Measurements from ENCODE around the gene RPP25L.

RPP25L gene

DNA sequence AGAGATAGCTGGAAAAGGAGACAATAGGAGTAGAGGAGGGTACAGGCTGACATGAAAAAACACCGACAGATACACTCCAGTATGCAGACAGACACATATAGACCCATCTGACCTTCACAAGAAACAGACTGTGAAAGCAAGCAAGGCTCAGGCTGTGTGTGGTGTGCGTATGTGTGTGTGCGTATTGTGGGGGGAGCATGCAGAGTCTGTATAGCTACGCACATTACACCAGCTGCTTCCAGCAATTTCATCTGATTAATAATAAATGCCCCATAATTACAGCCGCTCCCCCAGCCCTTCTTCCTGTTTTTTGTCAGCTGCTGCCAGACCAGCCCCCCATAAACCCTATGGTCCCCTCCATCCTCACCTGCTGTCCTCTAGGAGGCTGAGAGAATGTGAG is 29.1 kb downstream of the RPP25L start:
- no peak for DNase-seq

DNA sequence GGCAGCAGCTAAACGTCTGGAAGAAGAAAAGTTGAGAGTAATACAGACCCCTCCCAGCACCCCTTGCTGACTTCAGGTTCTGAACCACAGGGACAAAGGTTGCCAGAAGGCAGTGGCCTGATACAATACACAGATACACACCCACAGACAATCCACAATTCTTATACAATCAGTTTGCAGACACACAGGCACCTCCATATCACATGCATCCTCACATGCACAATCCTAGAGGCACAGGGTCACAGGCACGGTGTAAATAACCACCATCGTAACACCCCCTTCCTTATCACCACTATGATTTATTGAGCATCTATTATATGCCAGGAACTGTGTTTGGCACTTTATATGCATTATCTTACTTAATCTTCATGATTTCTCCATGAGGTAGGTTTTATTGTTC is 30.6 kb downstream of the RPP25L start:
- no peak for DNase-seq

DNA sequence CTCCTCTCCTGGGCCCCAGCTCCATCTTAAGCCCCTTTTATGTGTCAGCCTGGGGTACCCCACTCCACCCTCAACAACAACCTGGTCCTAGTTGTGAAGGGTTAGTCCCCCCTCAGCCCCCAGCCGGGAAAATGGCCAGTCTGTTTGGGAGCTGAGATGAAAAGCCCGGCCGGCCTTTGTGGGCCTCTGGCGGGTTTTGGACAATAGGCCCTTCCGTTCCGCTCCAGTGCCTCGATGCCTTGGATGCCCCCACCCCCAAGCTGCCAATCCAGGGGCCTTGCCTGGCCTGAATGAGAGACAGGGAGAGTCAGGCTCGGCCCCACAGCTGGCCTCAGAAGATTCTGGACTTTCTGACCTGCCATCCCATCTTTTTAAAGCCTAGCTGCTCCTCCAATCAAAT is 31.5 kb downstream of the RPP25L start:
- DNase-seq = no peak

DNA sequence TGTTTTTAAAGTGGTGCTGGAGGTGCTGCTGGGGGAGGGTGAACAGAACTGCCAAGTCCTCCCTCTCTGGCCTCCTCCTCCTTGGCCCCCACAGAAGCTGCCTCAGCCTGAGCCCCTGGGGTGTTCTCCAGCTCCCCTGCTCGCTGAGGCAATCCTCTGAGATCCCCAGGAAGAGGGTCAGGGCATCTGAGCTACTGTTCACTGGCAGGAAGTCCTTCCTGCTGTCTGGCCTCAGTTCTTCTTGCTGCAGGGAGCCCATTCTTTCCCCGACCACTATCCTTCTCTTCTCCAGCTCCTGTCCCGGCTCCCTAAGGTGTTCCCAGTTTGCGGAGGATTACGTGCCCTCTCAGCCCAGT is 32.1 kb downstream of the RPP25L start:
- no peak for DNase-seq

DNA sequence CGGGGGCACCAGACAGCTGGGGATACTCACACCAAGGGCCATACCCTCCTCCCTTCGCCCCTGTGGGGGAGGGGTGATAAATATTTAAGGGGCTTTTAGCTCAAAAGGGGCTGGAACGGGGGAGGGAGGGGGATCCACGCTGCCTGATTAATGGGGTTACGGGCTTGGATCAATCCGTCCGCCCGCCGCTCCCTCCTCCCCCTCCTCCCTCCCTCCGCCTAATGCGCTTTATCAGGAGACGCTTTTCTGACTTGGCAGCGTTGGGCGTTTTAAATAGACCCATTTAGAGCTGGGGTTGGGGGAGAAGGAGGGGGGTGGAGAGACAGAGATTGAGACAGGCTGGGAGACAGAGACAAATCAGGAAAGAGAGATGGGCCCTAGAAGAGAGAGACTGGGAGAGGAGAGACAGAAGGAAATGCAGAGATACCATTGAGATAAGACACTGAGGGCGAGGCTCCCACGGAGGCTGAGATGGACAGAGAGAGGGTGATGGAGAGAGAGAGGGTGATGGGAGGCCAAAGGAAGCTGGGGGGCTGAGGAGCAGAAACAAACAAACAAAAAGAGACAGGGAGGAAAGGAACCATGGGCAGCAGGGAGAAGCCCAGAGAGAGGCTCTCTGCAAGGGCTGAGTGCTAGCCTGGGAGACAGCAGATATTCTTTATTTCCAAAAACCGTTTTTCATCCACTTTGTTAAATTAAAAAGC is 32.6 kb downstream of the RPP25L start:
- DNase-seq = no peak

DNA sequence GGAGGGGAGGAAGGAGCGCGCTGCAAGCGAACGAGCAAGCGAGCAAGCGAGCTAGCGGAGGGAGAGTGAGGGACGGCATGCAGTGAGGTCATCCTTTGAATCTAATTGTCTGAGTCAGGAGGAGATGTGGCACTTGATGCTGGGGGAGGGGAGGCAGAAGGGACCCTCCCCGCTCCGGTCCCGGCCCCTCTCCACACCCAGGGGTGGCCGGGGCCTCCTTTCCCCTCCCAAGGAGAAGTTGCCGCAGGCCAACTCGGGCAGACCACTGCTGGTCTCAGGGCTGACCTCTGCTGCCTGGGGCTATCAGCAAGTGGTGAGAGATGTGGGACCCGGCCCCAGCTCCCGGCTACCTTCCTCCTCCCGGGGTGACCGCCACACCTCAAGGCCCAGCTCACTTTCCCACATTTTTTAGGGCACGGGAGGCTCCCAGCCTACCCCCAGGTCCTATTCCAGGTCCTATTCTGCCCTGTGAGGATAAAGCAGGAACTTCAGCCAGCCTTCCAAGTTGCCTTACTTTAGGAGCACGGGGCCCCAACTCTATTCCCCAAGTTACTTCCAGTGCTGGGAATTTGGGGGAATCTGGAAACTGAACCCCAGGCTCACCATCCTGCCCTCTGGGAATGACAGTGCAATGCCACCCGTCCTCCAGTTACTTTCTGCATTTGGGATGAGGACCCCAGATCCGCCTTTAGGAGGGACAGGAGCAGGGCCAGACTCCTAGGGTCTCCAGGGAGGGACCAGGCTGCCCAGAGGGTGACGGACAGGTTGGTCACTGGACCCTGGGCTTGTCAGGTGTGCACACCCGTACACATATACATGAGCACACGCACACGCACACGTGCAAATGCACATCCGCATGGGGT is 33.4 kb downstream of the RPP25L start:
- DNase-seq = no peak

DNA sequence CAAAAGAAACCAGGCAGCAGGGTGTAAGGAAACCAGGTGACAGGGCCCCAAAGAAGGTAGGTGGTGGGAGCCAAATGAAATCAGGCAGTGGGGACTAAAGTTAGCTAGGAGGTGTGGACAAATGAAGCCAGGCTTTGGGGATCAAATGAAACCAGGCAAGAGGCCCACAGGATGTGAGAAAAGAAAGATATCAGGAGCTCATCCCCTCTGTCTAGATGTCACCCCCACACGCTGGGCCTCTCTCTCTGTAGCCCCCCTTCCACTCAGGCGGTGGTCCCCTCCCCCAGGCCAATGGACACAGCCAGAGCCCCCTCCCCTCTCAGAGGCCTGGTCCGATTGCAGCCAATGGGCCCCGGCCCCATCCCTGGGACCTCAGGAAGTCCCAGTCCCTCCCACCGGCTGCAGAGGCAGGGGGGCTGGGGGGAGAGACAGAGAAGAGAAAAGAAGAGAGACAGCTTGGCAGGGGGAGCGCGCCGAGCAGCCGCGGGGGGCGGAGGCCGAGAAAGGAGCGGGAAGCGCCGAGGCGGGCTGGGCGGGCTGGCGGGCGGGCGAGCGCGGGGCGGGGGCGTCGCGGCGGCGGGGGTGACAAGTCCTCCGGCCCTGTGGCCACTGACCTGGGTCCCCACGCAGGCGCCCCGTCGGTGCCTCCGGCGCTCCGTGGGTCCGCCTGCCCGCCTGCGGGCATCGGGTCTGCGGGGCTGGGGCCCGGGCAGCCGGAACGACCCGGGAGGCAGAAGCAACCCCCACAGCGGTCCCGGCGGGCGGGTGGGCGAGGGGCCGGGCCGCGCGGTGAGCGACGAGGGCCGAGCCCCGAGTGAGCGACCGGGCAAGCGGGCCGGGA is 34.3 kb downstream of the RPP25L start:
- no peak for DNase-seq

DNA sequence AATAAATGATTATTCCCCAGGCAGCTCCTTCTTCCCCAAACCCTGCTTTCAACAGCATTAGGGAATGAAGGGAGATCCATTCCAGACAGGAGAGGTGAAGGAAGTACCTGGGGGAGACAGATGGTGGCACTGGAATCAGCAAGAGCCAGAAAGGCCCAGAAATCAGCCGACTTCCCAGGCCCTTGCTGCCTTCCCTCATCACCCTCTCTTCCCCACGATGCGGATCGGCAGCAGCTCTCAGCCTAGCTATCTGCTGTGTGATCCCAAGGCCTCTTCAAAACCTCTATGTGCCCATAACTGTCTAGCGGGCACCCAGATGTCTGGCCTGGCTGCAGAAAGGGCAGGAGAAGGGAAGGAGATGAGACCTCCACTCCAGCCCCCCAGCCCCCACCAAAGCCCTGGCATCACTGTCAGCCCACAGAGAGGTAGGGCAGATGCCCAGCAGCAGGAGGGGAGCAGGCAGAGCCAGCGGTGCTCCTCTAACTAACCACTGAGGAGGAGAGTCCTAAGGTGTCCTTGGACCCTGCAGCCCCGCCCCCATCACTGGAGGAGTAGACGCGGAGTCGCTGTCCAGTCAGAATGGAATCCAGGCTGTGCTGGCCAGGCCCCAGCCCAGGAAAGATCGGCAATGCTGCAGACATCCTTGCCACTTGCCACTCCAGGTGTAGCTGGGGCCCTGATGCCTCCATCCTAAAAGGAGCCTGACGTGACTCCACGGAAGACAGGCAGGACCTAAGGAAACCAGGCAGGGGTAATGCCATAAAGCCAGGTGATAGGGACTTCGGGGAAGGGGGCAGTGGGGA is 35.1 kb downstream of the RPP25L start:
- DNase-seq = no peak

DNA sequence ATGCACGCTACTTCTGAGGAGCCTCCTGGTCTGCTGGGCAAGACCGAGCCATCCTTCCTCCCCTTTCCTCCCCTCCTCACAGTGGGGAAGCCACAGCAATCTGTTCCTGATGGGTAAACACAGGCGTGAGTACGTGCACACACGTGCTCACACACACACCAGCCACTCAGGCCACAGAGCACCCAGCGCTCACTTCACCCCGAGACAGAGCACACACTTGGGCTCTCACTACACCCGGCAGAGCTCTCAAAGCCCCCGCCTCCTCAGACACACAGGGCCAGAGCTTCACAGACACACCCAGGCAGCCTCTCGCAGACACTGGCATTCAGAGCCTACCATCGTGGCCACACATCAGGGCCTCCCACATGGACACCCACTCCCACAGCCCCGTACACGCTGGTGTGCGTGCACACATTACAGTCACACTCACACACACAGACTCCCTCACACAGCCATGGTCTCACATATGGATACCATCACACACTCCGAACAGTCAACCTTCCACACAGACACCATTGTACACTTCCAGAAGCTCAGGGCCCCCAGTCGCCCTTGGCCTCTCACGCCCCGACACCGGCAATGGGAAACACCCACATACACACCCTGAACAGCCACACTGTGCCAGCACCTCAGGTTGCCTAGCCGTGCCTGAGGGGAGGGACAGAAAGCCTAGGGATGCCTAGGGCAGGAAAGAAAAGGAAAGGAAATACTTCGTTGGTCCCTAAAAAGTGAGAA is 35.9 kb downstream of the RPP25L start:
- no peak for DNase-seq

DNA sequence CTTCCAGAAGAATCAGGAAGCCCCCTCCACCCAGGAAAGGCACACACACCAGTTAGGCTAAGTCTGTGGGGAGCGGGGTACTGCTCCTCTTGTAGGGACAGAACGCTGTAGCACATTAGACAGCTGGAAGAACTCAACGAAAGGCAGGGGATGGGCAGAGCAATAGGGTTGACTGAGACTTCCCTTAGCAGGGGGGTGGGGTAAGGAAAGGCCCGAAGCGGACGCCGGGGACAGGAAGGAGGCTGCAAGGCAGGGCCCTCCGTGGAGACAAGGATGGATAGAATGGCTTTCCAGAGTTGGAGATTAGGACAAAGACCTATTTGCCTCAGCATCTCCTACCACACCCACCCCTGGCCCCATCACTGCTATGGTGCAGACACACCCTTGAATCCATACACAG is 36.7 kb downstream of the RPP25L start:
- DNase-seq = no peak

DNA sequence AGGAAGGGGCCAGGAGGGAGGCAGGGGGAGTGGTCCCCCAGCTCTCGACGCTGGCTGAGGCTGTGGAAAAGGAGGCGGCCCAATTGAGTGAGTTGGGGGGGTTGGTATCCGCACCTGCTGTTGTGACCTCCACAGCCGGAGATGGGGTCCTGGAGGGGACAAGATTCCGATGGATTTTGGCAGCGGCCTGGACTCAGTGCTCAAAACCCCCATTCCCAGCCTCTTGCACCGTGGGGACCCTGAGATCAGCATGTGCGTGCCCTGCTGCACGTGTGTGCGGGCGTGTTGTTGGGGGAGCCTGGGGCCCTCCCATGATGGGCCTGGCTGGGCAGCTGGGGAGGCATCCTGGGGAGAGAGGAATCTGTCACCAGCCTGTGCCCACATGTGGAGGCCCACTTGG is 37.3 kb downstream of the RPP25L start:
- DNase-seq = no peak

DNA sequence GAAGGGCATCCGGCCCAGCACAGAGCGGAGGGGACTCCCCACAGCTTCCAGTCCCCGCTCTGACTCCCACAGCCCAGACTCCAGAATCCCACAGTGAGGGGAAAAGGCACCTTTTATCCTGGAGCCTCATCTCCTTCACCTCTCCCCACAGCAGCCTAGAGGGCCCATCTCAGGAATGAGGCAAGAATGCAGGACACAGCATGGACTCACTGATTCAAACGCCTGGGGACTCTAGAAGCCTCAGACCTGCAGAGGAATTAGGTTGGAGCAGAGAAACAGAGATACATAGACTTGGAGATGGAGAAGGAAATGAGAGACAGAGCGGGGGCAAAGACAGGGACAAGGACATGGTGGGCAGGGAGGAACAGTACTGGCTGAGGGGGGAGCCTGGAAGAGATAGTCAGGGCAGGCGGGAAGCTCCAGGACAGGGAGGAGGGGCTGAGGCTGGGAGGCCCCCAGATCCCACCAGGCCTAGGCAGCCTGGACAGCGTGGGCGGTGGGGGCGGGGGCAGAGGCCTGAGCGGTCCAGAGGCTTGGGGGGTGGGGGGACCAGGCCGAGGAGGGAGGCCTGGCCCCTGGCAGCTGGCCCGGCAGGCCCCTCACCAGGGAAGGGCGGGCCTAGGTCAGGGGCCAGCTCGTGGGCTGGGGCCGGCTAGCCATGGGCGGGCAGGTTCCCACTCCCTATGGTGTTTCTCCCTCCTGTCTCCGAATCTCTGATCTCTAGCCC is 38.1 kb downstream of the RPP25L start:
- DNase-seq = no peak

DNA sequence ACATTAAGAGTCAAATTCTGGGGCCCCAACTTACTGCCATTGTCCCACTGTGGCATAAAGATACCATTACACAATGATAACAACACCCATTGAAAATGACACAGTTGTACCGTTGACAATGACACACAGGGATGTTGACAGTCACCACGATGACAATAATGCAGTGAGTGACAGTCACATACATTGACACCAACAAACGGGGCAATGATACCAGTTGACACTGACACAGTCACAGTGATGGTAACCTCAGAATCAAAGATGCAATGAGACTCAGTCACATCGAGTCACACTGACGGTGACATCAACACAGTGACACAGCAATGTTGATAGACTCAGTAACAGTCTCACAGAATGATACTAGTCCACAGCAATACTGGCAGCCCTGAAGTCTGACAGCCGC is 39.3 kb downstream of the RPP25L start:
- no peak for DNase-seq

DNA sequence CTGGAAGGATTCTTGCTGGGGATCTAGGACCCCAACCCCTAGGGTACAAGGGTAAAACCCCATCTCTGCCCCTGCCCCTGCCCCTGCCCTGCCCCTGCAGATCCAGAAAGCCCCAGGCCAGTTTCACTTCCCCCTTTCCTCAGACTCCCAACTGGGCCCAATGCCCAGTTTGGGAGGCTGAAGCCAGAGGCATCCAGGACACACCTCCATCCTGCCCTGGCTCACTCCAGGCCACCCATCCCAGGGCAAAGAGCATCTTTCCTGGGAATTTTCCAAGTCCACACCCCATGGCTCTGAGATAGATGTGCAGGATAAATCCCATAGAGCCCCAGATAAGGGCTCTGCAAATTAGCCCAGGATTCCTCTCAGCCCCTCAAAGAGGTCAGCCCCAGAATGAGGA is 39.8 kb downstream of the RPP25L start:
- DNase-seq = no peak

DNA sequence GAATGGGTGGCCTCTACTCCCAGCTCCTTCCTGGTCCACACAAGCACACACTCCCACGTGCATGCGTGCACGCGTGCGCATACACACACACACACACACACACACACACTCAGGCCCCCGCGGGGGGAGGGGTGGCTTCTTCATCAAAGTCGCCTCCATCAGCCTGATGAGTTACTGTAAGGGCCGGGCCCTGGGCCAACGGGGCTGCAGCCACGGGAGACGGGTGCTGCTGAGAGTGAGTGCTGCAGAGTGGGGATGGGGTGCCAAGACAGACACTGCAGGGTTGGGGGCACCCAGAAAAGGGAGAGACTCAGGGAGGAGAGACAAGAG is 40.5 kb downstream of the RPP25L start:
- no peak for DNase-seq

DNA sequence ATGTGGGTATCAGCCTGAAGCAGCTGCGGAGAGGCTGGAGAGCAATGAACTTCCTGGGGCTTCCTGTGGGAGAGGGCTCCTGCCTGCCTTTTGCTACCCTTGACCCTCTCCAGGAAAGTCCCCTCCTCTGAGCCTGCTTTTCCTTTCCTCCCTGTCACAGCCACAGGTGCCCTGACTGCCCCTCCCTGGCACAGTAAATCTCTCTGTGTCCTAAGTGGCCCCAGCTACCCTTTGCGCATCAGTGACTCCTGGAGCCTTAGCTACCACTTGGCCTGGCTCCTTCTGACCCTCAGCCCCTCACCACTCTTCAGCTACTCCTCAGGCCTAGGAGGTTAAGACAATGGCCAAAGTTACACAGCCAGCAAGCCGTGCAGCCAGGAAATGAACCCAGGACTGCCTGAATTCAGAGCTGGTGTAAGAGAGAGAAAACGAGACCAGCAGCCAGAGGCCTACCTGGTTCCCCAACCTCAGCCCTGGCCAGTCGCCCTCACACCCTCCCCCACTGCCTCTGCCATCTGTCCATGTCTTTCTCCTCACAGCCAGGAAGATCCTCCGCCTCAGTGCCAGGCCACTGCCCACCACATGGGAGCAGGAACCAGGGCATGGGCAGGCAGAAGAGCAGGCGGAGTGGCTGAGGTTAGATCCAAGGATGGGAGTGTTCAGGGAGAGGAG is 41.0 kb downstream of the RPP25L start:
- DNase-seq = no peak

DNA sequence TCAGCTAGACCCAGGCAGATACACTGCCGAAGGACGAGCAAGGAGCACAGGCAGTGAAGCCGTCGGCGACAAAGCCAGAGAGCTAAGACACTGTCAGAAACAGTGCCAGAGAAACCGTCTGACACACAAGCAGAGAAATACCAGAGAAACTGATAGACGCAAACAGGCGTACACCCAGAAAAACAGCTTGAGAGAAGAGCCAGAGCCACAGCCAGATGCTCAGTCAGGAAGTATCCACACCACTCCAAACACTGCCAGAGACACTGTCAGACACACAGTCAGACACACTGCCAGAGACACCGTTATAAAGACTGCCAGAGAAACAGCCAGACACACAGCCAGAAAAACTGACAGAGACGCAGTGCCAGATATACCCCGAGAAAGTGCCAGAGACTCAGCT is 41.5 kb downstream of the RPP25L start:
- DNase-seq = no peak

DNA sequence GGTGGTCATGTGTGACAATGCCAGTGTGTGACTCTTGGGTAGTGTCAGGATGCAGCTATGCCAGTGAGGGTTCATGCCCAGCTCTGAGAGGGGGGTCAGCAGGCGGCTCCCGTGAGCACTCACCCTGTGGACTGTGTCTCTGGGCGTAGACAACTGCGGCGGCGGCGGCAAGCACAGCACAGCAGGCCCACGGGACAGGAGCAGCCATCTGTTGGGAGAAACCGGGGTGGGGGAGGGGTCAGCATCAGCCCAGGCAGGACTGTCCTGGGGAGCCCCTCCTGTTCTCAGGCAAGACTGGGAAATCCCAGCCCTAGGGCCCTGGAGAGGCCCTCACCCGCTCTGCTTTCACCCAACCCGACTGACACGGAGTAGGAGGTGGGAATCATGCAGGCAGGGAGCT is 43.1 kb downstream of the RPP25L start:
- DNase-seq = peak; percentile 44

DNA sequence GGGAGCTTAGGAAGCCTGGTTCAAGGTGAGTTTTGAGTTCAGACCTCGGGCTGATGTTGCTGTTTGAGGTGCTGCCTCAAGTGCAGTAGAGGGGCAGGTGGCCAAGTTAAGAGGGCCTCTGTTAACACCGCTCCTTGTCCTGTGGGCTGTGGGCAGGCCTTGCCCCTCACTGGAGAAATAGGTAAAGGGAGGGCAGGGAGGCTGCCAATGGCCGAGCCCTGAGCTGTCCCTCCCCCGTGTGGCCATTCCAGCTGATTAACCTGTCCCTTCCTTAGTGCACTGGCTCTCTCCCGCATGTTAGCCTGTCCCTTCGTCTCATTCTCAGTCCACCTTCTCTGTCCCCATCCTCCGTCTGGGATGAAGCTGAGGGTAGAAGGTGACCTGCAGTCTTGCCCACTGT is 43.8 kb downstream of the RPP25L start:
- DNase-seq = no peak

DNA sequence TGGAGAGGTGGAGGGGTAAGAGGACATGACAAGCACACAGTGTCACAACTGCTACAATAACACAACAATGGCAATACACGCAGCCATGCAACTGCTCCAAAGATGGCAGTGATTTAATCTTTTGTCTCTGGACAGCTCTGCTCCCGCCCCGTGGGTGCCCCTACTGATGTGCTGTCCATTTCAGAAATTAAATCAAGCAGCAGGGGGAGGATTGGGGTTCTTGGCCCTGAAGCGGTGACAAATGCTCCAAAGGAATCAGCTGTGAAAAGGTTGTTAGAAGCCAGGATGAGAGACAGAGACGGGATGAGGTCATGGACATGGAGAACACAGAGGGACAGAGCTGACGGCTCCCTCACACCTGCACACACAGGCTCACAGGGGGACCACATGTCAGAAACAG is 44.9 kb downstream of the RPP25L start:
- no peak for DNase-seq

DNA sequence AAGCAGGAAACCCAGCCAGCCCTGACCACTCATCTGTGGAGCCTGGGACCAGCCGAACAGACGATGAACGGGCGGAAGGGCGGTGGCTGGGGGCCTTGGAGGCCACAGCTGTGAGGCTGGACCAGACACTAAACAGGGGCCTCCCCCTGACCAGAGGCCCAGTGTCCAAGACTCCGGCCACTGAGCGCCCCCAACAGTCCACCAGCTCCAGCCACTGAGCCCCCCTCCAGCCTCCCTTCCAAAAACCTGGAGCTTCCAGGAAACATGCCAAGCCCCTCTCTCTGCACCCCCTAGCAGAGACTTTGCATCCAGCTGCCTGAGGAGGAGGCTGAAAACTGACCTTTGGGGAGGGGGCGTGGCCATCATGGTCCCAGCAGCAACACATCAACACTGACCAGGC is 45.6 kb downstream of the RPP25L start:
- DNase-seq = no peak
